Measurements from ENCODE around the gene AXL.
"Not testable (repeated sequence)": the region's sequence is repeated elsewhere in the genome, so short reads cannot be mapped to it uniquely, and the experiment has no call there.

Gene AXL

DNA sequence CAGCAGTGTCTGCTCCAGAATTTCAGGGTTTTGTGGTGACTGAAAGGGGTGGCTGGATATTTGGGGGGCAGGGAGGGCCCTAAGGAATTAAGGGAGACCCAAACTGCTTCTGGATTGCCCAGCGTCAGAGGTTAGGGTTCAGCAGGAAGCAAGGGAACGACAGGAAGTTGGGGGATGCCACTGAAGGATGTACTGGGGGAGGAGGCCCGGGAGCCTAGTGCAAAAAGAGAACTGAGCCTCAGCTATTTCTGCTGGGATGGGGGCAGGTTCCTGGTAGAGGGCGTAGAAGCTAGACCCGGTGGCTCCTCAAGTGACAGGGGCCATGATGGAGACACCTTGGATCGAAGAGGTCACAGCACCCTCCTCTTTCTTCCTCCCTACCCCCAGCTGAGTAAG is 24.9 kb upstream of the AXL start:
- Histone ChIP-seq H3K9me3 (no peaks in the 10 kb centered on the region), H3K27me3 (ENCODE audit: low read depth) (no peaks in the 10 kb centered on the region), H3K36me3 (replicated peaks) (no peaks in the 10 kb centered on the region; the same call in 1 of the 2 replicates), H3K4me1 (peaks cover 21% of the 10 kb centered on the region), H3K4me3 (peak overlapping the region; percentile 56; the same call in 1 of the 2 replicates)
- no peak for DNase-seq (ENCODE audit: low spot score in 2 of 2)
- in situ Hi-C loops (cut with MboI; ENCODE audit: low sequenced_read_pairs), result no loop called here

DNA sequence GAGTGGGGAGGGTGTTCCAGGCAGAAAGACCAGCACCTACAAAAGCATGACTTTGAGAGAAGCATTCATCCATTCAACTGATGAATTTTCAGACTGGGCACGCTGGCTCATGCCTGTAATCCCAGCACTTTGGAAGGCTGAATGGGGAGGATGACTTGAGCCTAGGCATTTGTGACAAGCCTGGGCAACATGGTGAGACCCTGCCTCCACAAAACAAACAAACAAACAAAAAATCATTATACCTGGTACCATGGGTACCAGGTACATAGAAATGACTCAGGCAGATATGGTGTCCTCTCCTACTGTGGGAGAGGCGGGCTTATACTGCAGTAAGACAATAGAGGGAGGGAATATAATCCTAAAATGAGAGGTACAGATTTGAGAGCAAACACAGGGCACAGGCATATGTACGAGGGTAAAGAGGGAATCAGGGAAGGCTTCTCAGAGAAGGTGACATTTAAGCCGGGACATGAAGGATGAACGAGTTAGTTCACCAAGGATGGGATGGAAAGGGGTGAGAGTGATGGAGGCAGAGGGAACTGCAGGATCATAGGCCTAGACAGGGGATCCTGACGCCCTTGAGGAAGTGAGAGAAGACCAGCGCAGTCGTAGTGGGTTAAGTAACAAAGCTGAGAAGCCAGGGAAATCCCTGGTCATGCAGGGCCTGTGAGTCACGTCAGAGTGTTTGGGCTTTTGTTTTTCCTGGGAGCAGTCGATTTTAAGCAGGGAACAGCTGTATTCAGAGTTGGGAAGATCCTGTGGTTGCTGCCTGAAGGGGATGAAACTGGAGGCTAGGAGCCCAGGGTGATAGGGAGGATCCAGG is 23.1 kb upstream of the AXL start:
- no peaks in the 10 kb centered on the region for H3K9me3 ChIP-seq
- in situ Hi-C loops (cut with MboI; ENCODE audit: low sequenced_read_pairs), result no loop called here
- H3K27me3 ChIP-seq (ENCODE audit: low read depth), result no peaks in the 10 kb centered on the region
- no peaks in the 10 kb centered on the region; the same call in 1 of the 2 replicates for H3K36me3 ChIP-seq (replicated peaks)
- peaks cover 14% of the 10 kb centered on the region for H3K4me1 ChIP-seq
- no peak for DNase-seq (ENCODE audit: low spot score in 2 of 2)
- H3K4me3 ChIP-seq, result no peak overlapping the region

DNA sequence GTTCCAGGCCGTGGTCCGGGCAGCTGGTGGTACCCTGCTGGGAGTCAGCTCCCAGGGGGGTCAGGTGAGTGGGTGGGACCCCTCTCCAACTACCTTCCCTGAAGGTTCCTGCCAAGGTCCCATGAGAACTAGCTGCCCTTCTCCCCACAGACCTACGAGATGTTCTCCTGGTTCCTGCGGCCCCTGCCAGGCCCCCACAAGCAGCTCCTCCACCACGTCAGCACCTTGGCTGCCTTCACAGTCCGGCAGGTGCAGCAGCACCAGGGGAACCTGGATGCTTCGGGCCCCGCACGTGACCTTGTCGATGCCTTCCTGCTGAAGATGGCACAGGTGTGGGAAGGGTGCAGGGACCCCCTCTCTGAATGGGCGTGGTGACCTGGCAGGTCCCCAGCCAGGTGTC is 20.5 kb upstream of the AXL start:
- in situ Hi-C loops (cut with MboI; ENCODE audit: low sequenced_read_pairs), result no loop called here
- DNase-seq (ENCODE audit: low spot score in 2 of 2), result no peak
- Histone ChIP-seq H3K4me3 (no peak overlapping the region), H3K36me3 (replicated peaks) (no peaks in the 10 kb centered on the region; the same call in none of the 2 replicates), H3K4me1 (peaks cover 5% of the 10 kb centered on the region; the same call in 1 of the 2 replicates), H3K9me3 (no peaks in the 10 kb centered on the region), H3K27me3 (ENCODE audit: low read depth) (no peaks in the 10 kb centered on the region)

DNA sequence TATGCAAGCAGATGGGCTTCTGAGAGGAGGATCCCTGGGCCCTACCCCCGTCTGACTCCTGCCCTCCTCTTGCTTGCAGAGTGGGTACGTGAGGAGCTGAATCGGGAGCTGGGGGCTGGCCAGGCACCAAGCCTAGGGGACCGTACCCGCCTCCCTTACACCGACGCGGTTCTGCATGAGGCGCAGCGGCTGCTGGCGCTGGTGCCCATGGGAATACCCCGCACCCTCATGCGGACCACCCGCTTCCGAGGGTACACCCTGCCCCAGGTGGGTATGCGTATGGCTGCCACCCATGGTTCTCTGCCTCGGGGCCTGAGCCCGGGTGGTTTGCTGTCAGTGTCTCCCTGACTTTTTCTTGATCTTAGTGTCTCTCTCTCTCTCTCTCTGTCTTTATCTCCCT is 15.7 kb upstream of the AXL start:
- Histone ChIP-seq H3K4me1 (no peaks in the 10 kb centered on the region), H3K36me3 (replicated peaks) (peaks cover 13% of the 10 kb centered on the region), H3K4me3 (no peak overlapping the region), H3K9me3 (no peaks in the 10 kb centered on the region), H3K27me3 (ENCODE audit: low read depth) (no peaks in the 10 kb centered on the region)
- in situ Hi-C loops (cut with MboI; ENCODE audit: low sequenced_read_pairs), result loop anchor here (5.0 kb wide), 1 partner anchor 59 kb away; the partner anchor contains the start of gene HNRNPUL1
- no peak for DNase-seq (ENCODE audit: low spot score in 2 of 2)

DNA sequence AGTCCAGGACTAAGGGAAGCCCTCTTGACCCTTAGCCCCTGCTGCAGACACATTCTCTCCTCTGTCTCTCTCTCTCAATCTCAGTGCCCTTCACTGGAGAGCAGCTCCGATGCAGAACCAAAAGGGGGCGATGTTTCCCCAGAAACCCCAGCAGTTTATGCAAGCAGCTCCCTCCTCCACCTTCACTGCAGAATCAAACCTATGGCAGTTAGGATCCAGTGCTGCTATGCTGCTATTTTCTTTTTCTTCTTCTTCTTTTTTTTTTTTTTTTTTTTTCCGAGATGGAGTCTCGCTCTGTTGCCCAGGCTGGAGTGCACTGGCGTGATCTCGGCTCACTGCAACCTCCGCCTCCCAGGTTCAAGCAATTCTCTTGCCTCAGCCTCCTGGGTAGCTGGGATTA is 14.7 kb upstream of the AXL start:
- H3K9me3 ChIP-seq; H3K4me3 ChIP-seq; H3K27me3 ChIP-seq (ENCODE audit: low read depth); H3K4me1 ChIP-seq: not testable (repeated sequence)
- in situ Hi-C loops (cut with MboI; ENCODE audit: low sequenced_read_pairs), result loop anchor here (5.0 kb wide), 1 partner anchor 58 kb away; the partner anchor contains the start of gene HNRNPUL1
- H3K36me3 ChIP-seq (replicated peaks), result peaks cover 13% of the 10 kb centered on the region
- DNase-seq (ENCODE audit: low spot score in 2 of 2), result peak; percentile 70 to 85

DNA sequence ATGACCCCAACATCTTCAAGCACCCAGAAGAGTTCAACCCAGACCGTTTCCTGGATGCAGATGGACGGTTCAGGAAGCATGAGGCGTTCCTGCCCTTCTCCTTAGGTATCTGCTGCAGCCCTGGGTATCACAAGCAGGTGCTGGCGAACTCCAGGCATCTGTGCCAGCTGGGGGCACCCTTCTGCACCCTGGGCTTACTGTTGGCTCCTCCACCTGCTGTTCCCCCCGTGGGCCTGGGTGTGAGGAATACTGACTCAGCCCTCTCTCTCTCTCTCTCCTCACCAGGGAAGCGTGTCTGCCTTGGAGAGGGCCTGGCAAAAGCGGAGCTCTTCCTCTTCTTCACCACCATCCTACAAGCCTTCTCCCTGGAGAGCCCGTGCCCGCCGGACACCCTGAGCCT is 13.0 kb upstream of the AXL start:
- in situ Hi-C loops (cut with MboI; ENCODE audit: low sequenced_read_pairs), result no loop called here
- H3K27me3 ChIP-seq (ENCODE audit: low read depth), result no peaks in the 10 kb centered on the region
- no peak overlapping the region for H3K4me3 ChIP-seq
- DNase-seq (ENCODE audit: low spot score in 2 of 2), result no peak
- H3K36me3 ChIP-seq (replicated peaks), result peaks cover 13% of the 10 kb centered on the region
- no peaks in the 10 kb centered on the region for H3K9me3 ChIP-seq
- no peaks in the 10 kb centered on the region for H3K4me1 ChIP-seq

DNA sequence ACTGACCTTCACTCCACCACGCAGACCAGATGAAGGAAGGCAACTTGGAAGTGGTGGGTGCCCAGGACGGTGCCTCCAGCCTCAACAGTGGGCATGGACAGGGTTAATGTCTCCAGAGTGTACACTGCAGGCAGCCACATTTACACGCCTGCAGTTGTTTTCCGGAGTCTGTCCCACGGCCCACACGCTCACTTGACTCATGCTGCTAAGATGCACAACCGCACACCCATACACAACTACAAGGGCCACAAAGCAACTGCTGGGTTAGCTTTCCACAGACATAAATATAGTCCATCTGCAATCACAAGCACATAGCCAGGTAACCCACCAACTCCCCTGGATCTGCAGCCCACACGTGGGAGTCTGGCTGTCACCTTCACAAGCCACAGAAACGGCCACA is 12.6 kb upstream of the AXL start:
- Histone ChIP-seq H3K36me3 (replicated peaks) (peaks cover 13% of the 10 kb centered on the region), H3K9me3 (no peaks in the 10 kb centered on the region), H3K4me3 (no peak overlapping the region), H3K27me3 (ENCODE audit: low read depth) (no peaks in the 10 kb centered on the region), H3K4me1 (no peaks in the 10 kb centered on the region)
- no peak for DNase-seq (ENCODE audit: low spot score in 2 of 2)
- in situ Hi-C loops (cut with MboI; ENCODE audit: low sequenced_read_pairs), result no loop called here

DNA sequence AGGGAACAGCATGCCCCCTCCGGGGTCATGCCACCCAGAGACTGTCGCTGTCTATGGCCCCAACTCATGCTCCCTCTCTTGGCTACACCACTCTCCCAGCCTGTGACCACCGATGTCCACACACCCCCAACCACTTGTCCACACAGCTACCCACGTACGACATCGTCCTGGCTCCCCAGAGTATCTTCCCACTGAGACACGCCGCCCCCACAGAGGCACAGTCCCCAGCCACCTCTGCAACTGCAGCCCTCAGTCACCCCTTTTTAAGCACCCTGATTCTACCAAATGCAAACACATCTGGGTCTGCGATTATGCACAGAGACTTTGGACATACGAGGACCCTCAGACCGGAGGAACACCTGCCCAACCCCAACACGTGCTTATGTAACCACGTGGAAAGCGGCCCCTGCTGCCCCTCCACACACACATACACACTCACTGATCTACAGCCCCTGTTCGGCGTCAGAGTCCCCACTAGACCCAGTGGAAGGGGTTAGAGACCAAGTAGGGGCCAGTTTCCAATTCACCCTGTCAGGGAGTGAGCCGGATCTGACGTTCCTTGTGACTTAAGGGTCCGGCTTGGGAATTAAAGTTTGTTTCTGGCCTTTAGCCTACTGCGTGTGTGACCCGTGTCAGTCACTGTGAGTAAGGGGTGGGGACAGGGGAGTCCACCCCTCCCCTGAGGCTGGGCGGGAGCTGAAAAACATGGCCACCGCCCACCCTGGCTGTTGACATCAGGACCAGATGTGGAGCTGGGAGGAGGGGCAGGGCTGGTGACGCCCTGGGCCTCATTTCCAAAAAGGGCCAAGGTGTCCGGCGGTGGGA is 11.9 kb upstream of the AXL start:
- Histone ChIP-seq H3K4me3 (no peak overlapping the region), H3K4me1 (no peaks in the 10 kb centered on the region), H3K27me3 (ENCODE audit: low read depth) (no peaks in the 10 kb centered on the region), H3K36me3 (replicated peaks) (peaks cover 13% of the 10 kb centered on the region), H3K9me3 (no peaks in the 10 kb centered on the region)
- in situ Hi-C loops (cut with MboI; ENCODE audit: low sequenced_read_pairs), result no loop called here
- DNase-seq (ENCODE audit: low spot score in 2 of 2), result no peak

DNA sequence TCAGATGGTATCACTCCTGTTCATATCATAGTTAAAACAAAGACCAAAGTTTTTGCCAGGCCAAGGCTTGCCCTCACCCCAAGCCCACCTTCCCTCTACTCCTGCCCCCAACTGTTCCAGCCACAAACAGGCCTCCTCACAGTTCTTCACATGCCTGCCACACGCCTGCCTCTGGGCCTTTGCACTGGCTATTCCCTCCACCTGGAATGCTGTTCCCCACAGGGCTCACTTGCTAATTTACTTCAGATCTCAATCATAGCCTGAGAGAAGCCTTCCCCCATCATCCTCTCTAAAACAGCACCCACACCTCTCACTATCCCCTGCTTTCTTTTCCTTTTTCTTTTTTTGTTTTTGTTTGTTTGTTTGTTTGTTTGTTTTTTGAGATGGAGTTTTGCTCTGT is 4.9 kb upstream of the AXL start:
- no peak overlapping the region for H3K4me3 ChIP-seq
- in situ Hi-C loops (cut with MboI; ENCODE audit: low sequenced_read_pairs), result no loop called here
- no peaks in the 10 kb centered on the region; the same call in 1 of the 2 replicates for H3K4me1 ChIP-seq
- no peaks in the 10 kb centered on the region for H3K36me3 ChIP-seq (replicated peaks)
- H3K9me3 ChIP-seq, result no peaks in the 10 kb centered on the region
- DNase-seq (ENCODE audit: low spot score in 2 of 2), result no peak
- peaks cover 3% of the 10 kb centered on the region; the same call in 1 of the 2 replicates for H3K27me3 ChIP-seq (ENCODE audit: low read depth)

DNA sequence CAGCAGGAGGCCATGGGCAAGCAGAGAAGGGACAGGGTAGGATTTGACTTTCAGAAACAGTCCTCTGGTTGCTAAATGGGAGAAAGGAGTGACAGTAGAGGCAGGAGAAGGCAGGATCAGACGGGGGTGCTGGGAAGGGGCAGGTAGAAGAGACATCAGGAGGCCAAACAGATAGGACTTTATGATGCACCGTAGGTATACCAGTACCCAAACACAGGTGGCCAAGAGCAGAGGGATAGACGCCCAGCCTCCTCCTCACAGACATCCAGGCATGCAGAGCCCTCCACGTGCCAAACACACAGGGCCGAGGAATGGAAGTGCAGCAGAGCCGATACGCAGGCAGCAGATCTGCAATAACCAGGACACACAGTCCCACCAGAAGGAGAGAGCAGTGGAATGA is 1.3 kb upstream of the AXL start:
- in situ Hi-C loops (cut with MboI; ENCODE audit: low sequenced_read_pairs), result no loop called here
- Histone ChIP-seq H3K36me3 (replicated peaks) (no peaks in the 10 kb centered on the region), H3K4me1 (peaks cover 2% of the 10 kb centered on the region; the same call in 1 of the 2 replicates), H3K27me3 (ENCODE audit: low read depth) (peaks cover 21% of the 10 kb centered on the region), H3K4me3 (no peak overlapping the region), H3K9me3 (no peaks in the 10 kb centered on the region)
- DNase-seq (ENCODE audit: low spot score in 2 of 2), result no peak

DNA sequence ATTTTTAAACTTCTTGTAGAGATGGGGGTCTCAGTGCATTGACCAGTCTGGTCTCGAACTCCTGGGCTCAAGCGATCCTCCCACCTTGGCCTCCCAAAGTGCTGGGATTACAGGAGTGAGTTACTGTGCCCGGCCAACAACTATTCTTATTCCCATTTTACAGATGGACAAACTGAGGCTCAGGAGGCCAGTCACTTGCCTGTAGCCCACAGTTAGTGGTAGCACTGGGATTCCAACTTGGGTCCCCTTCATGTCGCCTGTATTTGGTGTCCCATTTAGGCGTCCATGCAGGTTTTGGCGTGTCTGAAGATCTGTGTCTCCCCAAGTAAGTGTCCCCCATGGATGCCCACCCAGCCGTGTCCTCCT is 791 bp upstream of the AXL start:
- in situ Hi-C loops (cut with MboI; ENCODE audit: low sequenced_read_pairs), result no loop called here
- Histone ChIP-seq H3K9me3 (no peaks in the 10 kb centered on the region), H3K36me3 (replicated peaks) (no peaks in the 10 kb centered on the region), H3K4me1 (peaks cover 2% of the 10 kb centered on the region; the same call in 1 of the 2 replicates), H3K4me3 (no peak overlapping the region), H3K27me3 (ENCODE audit: low read depth) (peaks cover 21% of the 10 kb centered on the region)
- DNase-seq (ENCODE audit: low spot score in 2 of 2), result no peak

DNA sequence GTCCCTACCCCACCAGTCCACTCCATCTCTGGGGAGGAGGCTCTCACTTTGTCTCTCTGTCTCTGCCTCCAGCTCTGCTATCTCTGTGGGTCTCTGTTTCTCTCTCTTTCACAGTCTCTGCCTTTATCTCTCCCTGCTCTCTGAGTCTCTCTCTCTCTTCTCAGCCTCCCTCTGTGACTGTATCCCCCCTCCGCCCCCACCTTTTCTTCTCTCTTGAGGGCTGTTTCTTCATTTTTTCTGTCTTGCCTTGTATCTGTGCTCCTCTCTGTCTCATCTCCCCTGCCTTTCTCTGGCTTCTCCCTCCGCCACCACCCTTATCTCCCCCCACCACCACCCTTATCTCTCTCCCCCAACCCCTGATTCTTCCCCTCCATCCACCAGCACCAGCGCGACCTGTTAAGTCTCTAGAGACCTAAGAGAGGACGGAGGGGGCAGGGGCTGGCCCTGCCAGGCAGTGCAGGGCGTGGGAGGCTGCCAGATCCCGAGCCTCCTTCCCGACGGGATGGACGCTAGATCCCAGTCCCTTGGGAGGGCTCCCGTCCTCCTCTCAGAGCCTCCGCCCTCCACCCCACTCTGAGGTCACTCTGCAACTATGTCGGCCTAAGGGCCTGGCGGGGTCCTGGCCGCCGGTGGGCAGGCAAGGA is 1.0 kb downstream of the AXL start:
- in situ Hi-C loops (cut with MboI; ENCODE audit: low sequenced_read_pairs), result no loop called here
- no peak overlapping the region for H3K4me3 ChIP-seq
- H3K27me3 ChIP-seq (ENCODE audit: low read depth), result peaks cover 21% of the 10 kb centered on the region
- H3K36me3 ChIP-seq (replicated peaks), result no peaks in the 10 kb centered on the region
- DNase-seq (ENCODE audit: low spot score in 2 of 2), result peak in 1 of 2 experiments; percentile 26
- H3K9me3 ChIP-seq, result no peaks in the 10 kb centered on the region
- peaks cover 2% of the 10 kb centered on the region; the same call in 1 of the 2 replicates for H3K4me1 ChIP-seq

DNA sequence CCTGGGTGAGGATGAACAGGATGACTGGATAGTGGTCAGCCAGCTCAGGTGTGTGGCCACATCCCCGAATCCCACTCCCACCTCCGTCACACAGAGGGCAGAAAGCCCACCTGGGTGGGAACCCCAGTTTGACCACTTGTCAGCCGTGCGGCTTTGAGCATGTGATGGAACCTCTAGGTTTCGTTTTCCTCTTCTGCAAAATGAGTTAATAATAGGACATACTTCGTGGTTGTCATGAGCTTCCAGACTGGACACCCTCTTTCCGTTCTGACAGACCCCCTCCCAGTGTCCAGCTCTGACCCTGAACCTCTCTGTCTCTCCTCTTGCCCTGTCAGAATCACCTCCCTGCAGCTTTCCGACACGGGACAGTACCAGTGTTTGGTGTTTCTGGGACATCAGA is 1.8 kb downstream of the AXL start:
- peaks cover 21% of the 10 kb centered on the region for H3K27me3 ChIP-seq (ENCODE audit: low read depth)
- H3K36me3 ChIP-seq (replicated peaks), result no peaks in the 10 kb centered on the region
- H3K9me3 ChIP-seq, result no peaks in the 10 kb centered on the region
- DNase-seq (ENCODE audit: low spot score in 2 of 2), result no peak
- in situ Hi-C loops (cut with MboI; ENCODE audit: low sequenced_read_pairs), result no loop called here
- H3K4me1 ChIP-seq, result peaks cover 3% of the 10 kb centered on the region
- H3K4me3 ChIP-seq, result no peak overlapping the region
